GM20000 (cell line): Measurements from ENCODE around the gene NEGR1.

Experiments
- DNase-seq: peaks from one replicate; pipeline ENCODE4 v3.0.0; 2012; ENCODE audit warnings: low spot score
- TF ChIP-seq, protein P1 (sequence below): IDR thresholded peaks from 2 replicates; pipeline ENCODE4 v1.5.1; 2012; ENCODE audit warnings: mild to moderate bottlenecking, control low read depth; ENCODE audit errors: extremely low read depth, missing control alignments

NEGR1 gene

DNA sequence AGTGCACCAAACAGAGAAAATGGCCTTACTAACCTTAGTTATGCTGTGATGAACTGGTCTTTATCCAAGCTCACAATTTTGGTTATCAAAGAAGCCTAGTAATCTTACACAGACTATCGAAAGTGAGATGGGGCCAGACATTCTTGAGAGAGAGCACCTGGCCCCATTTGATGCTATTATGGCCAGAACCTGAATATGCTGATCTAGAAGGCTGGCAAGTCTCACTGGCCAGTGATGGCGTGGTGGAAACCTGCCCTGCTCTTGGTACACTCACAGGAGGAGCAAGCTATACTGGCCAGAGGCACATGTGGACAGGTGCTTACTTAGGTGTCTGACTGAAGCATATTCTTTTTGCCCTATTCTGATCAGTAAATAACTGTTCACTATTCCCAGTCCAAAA is 843.7 kb downstream of the NEGR1 start:
- no peak for DNase-seq
- TF ChIP-seq, protein P1, sequence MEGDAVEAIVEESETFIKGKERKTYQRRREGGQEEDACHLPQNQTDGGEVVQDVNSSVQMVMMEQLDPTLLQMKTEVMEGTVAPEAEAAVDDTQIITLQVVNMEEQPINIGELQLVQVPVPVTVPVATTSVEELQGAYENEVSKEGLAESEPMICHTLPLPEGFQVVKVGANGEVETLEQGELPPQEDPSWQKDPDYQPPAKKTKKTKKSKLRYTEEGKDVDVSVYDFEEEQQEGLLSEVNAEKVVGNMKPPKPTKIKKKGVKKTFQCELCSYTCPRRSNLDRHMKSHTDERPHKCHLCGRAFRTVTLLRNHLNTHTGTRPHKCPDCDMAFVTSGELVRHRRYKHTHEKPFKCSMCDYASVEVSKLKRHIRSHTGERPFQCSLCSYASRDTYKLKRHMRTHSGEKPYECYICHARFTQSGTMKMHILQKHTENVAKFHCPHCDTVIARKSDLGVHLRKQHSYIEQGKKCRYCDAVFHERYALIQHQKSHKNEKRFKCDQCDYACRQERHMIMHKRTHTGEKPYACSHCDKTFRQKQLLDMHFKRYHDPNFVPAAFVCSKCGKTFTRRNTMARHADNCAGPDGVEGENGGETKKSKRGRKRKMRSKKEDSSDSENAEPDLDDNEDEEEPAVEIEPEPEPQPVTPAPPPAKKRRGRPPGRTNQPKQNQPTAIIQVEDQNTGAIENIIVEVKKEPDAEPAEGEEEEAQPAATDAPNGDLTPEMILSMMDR = no peak

DNA sequence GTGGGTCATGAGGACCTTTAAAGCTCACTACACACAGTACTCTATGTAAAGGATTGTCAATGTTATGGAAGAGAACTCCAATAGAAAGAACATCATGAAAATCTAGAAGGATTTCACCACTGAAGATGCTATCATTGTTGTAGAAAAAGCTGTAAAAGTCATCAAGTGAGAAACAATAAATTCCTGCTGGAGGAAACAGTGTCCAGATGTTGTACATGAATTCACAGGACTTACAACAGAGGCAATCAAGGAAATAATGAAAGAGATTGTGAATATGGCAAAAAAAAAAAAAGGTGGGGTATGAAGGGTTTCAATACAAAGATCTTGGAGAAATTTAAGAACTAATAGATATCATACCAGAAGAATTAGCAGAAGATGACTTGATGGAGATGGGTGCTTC is 846.4 kb downstream of the NEGR1 start:
- TF ChIP-seq, protein P1 = no peak
- DNase-seq = no peak

DNA sequence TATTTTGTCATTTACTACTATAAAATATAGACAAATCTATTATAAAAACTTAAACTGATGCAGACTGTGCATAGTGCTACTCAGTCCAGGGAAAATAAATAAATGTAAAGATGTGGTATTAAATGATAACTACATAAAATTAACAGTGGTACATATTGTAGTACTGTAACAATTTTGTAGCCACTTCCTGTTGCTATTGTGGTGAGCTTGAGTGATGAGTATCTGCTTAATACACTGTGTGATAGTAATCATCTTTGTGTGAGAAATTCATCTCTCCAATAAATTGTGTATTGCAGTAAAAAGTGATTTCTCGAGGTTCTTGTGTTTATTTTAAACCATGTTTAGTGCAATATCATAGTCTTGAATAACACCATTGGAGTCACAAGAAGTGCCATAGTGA is 848.1 kb downstream of the NEGR1 start:
- no peak for DNase-seq
- TF ChIP-seq, protein P1 = no peak

DNA sequence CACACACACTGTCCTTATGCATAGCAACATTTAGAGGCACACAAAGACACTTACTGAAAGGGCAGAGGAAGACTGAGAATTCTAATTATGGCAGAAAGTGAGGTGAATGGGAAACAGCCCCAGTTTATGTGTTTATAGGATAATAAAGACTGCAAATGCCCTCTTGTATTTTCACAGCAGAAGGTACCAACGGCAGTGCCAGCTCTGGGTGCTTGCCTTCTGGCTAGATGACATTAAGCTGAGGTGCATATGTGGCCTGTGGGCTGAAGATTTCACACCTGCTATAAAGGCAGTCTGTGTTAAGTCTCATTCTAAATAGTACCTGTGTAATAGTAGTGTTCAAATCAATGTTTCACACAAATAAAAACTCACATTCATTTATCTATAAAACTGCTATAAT is 854.3 kb downstream of the NEGR1 start:
- TF ChIP-seq, protein P1 = no peak
- no peak for DNase-seq

DNA sequence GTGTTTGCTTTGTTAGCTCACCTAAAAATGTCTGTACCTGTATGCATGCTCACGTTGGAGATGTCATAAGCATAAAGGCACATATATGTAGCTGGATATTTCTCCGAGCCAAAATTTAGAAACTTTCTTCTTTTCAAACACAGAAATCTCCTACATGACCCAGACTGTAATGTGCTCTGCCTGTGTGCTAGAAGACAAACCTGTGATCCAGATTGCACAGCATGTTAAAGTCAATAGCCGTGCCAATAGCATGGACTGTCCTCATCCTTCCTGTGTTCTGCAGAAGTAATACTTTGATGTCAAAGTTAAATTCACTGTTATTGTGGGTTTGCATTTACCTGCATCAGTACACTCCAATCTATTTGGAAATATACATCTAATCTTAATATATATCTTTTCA is 855.3 kb downstream of the NEGR1 start:
- TF ChIP-seq, protein P1 = no peak
- no peak for DNase-seq

DNA sequence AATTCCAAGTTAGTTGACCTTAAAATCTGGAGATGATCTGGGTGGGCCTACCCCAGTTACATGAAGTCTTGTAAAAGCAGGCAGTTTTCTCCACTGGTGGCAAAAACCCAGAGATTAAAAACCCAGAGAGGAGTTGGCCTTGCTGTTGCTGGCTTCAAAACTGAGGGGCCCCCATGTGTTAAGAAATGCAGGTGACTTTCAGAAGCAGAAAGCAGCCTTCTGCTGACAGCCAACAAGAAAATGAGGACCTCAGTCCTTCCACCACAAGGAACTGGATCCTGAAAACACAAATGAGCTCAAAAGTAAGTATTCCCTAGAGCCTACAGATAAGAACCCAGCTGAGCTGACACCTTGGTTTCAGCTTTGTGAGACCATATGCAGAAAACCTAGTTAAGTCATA is 857.8 kb downstream of the NEGR1 start:
- DNase-seq = no peak
- TF ChIP-seq, protein P1 = no peak

DNA sequence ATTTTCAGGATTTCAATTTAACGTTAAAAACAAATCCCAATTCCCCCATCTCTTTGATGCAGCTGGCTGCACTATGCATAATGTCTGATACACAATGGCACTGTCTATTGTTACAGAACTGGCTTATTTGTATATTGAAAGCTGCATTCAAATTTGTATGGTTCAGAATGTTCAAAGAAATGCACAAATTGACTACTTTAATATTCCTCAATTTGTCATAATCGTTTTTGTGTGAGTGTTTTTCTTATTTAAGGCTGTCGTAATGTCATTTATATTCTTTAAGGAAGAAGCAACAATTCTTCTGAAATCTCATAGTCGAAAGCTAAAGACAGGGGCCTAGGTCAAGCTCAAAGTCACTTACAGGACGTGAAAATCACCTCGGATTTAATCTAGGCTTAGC is 860.1 kb downstream of the NEGR1 start:
- no peak for DNase-seq
- TF ChIP-seq, protein P1 = no peak
